K562 (cell line): Measurements from ENCODE around the gene C1QL3. TPM values are rescaled to one million over a fixed set of nuclear protein-coding genes. Genes with fewer than 3 reads are reported as not detected.

ENCODE experiments used
- ATAC-seq: fragments of 200-7000 bp; cut with Tn5 transposase; 3 replicates; pipeline ENCODE4 v1.9.1; 2020; ENCODE audit warnings: moderate library complexity
- BruUV-seq: library from RNA; stranded (reverse); fragments of 400-500 nt; replicated peaks from 2 replicates; lab custom pipeline; 2021; lab: Mats Ljungman, UMichigan
- CTCF ChIA-PET: fragments of 300-600 bp; formaldehyde crosslinking; extraction: SDS; loops from one replicate; lab custom pipeline; 2021; ENCODE audit warnings: low intra/inter-chr PET ratio; lab: Yijun Ruan, JAX
- POLR2A ChIA-PET: fragments of 300-600, 350-650 bp; sonication (Branson Sonifier 250); formaldehyde crosslinking; extraction: SDS; loops from one replicate; lab custom pipeline; 2021; ENCODE audit warnings: antibody characterized with exemption, inconsistent platforms; lab: Yijun Ruan, JAX
- DNase-seq, 4 experiments: peaks; one replicate each; pipeline versions ENCODE4 v3.0.0 to v3.0.0-alpha.2; 2011 to 2018; ENCODE audit warnings: low spot score in 3 of 4, mixed read lengths in 3 of 4; ENCODE audit errors: extremely low read depth in 1 of 4
- FAIRE-seq: peaks from 2 replicates; lab custom pipeline; 2011; peaks lifted over from hg19 to GRCh38; lab: Jason Lieb, UNC
- H2AFZ ChIP-seq: 2 replicates; pipeline ENCODE4 v1.6.0; 2011; ENCODE audit warnings: low read depth, low read length, control low read depth, inconsistent platforms
- H3K27ac ChIP-seq: fragments of 200-600 bp; 3 replicates; pipeline ENCODE4 v1.8.0; 2011; ENCODE audit warnings: low read depth, mild to moderate bottlenecking, control low read depth, inconsistent platforms, low read length, moderate library complexity, mixed read lengths; ENCODE audit errors: extremely low read depth
- H3K27me3 ChIP-seq, 2 experiments: fragments of 300-600 bp in 1 of 2; 2 replicates in 1 of 2; 3 replicates in 1 of 2; pipeline versions ENCODE4 v1.6.0 to v1.8.0; 2011; ENCODE audit warnings: inconsistent platforms in 2 of 2, low read length in 2 of 2, mild to moderate bottlenecking in 1 of 2, mixed read lengths in 1 of 2, moderate library complexity in 1 of 2; ENCODE audit not compliant: control insufficient read depth in 2 of 2, insufficient read depth in 2 of 2
- H3K36me3 ChIP-seq: fragments of 300-600 bp; 3 replicates; pipeline ENCODE4 v1.8.0; 2011; ENCODE audit warnings: mild to moderate bottlenecking, low read length, inconsistent platforms; ENCODE audit not compliant: control insufficient read depth, insufficient read depth
- H3K4me1 ChIP-seq, 2 experiments: fragments of 200-600 bp in 1 of 2; replicated peaks in 1 of 2; 2 replicates in 1 of 2; 3 replicates in 1 of 2; pipeline versions ENCODE4 v1.5.1 to v1.8.0; 2011; ENCODE audit warnings: inconsistent platforms in 2 of 2, low read length in 2 of 2, mild to moderate bottlenecking in 1 of 2, mixed read lengths in 1 of 2, moderate library complexity in 1 of 2; ENCODE audit not compliant: control insufficient read depth in 2 of 2, insufficient read depth in 2 of 2
- H3K4me2 ChIP-seq: 2 replicates; pipeline ENCODE4 v1.6.1; 2011; ENCODE audit warnings: low read length, control low read depth, inconsistent platforms, mixed read lengths; ENCODE audit not compliant: insufficient read depth
- H3K4me3 ChIP-seq: fragments of 200-600 bp; sonication (generic), shearing (Covaris generic); 2 replicates; pipeline ENCODE4 v1.5.1; 2016; ENCODE audit warnings: control low read depth, inconsistent platforms
- H3K79me2 ChIP-seq: fragments of 200-600 bp; 3 replicates; pipeline ENCODE4 v1.8.0; 2011; ENCODE audit warnings: low read length, inconsistent platforms; ENCODE audit not compliant: control insufficient read depth, insufficient read depth
- H3K9ac ChIP-seq, 2 experiments: 2 replicates each; pipeline versions ENCODE4 v1.6.0 to v1.6.1; 2011; ENCODE audit warnings: low read depth in 2 of 2, low read length in 2 of 2, control low read depth in 1 of 2, inconsistent platforms in 1 of 2, mild to moderate bottlenecking in 1 of 2, mixed read lengths in 1 of 2; ENCODE audit not compliant: insufficient read depth in 1 of 2
- H3K9me1 ChIP-seq: one replicate; pipeline ENCODE4 v1.6.0; 2011; ENCODE audit warnings: inconsistent platforms, mild to moderate bottlenecking, low read length, moderate library complexity; ENCODE audit not compliant: control insufficient read depth, insufficient read depth
- H3K9me3 ChIP-seq: replicated peaks from 2 replicates; pipeline ENCODE4 v1.5.1; 2011; ENCODE audit warnings: low read depth, low read length, inconsistent platforms; ENCODE audit not compliant: control insufficient read depth, insufficient read depth
- H4K20me1 ChIP-seq: replicated peaks from 2 replicates; pipeline ENCODE4 v1.6.1; 2011; ENCODE audit warnings: low read length, inconsistent platforms, mixed read lengths; ENCODE audit not compliant: control insufficient read depth, insufficient read depth
- BRD9 ChIP-seq: fragments of 450-650 bp; IDR thresholded peaks from 2 replicates; pipeline ENCODE4 v1.6.1; 2018; ENCODE audit warnings: low read depth; ENCODE audit not compliant: partially characterized antibody
- CBX1 ChIP-seq: sonication (generic); IDR thresholded peaks from 2 replicates; pipeline ENCODE4 v1.6.1; 2016; ENCODE audit warnings: antibody characterized with exemption, low read depth, mild to moderate bottlenecking
- DLX4 ChIP-seq: fragments of 250-450 bp; sonication (Bioruptor Pico); IDR thresholded peaks from 2 replicates; pipeline ENCODE4 v1.6.1; 2021; ENCODE audit warnings: mild to moderate bottlenecking
- ETV1 ChIP-seq: fragments of 450-650 bp; conservative IDR thresholded peaks from 2 replicates; pipeline ENCODE4 v1.6.1; 2016; ENCODE audit warnings: missing genetic modification characterization, control low read depth, low read depth, missing compliant biosample characterization
- FOSL1 ChIP-seq: fragments of 200-800 bp; sonication (Bioruptor generic); conservative IDR thresholded peaks from 2 replicates; pipeline ENCODE4 v1.6.1; 2016; ENCODE audit warnings: missing genetic modification characterization, missing compliant biosample characterization
- FOXA3 ChIP-seq, 2 experiments: fragments of 450-650 bp in 1 of 2; sonication (generic) in 1 of 2; formaldehyde crosslinking; IDR thresholded peaks in 1 of 2; conservative IDR thresholded peaks in 1 of 2; 2 replicates each; pipeline versions ENCODE4 v1.4.0 to v1.8.0; 2020 to 2022; ENCODE audit warnings: mild to moderate bottlenecking in 2 of 2, missing genetic modification reagents in 1 of 2
- GABPB1 ChIP-seq: sonication (generic); formaldehyde crosslinking; IDR thresholded peaks from 2 replicates; pipeline ENCODE4 v1.8.0; 2022; ENCODE audit warnings: mild to moderate bottlenecking, missing genetic modification reagents
- HES1 ChIP-seq: fragments of 450-650 bp; IDR thresholded peaks from 2 replicates; pipeline ENCODE4 v1.6.1; 2016; ENCODE audit warnings: low read depth, mild to moderate bottlenecking, moderate library complexity
- JUND ChIP-seq, 2 experiments: IDR thresholded peaks; 2 replicates in 1 of 2; 3 replicates in 1 of 2; pipeline ENCODE4 v1.6.1; 2011; ENCODE audit warnings: borderline replicate concordance in 2 of 2, low read depth in 2 of 2, low read length in 2 of 2, improper control_type of control experiment in 1 of 2, missing biosample characterization in 1 of 2, missing genetic modification characterization in 1 of 2, missing genetic modification reagents in 1 of 2
- KAT7 ChIP-seq: sonication (generic); formaldehyde crosslinking; IDR thresholded peaks from 2 replicates; pipeline ENCODE4 v1.8.0; 2022; ENCODE audit warnings: missing genetic modification reagents, mild to moderate bottlenecking, borderline replicate concordance
- KDM1A ChIP-seq, 2 experiments: fragments of 450-650 bp; IDR thresholded peaks; 2 replicates each; pipeline ENCODE4 v1.6.1; 2016; ENCODE audit warnings: mild to moderate bottlenecking in 2 of 2
- MBD2 ChIP-seq: sonication (generic); IDR thresholded peaks from 2 replicates; pipeline ENCODE4 v1.6.1; 2016; ENCODE audit warnings: low read depth, borderline replicate concordance
- MECOM ChIP-seq: fragments of 250-450 bp; sonication (Bioruptor Pico); IDR thresholded peaks from 2 replicates; pipeline ENCODE4 v1.8.0; 2022; ENCODE audit warnings: inconsistent platforms
- MYC ChIP-seq, 2 experiments: fragments of 250-450 bp in 1 of 2; sonication (Bioruptor Pico) in 1 of 2; IDR thresholded peaks; 2 replicates each; pipeline versions ENCODE4 v1.5.1 to v1.6.1; 2012 to 2021; ENCODE audit warnings: low read depth in 2 of 2, borderline replicate concordance in 1 of 2, improper control_type of control experiment in 1 of 2, low read length in 1 of 2, mild to moderate bottlenecking in 1 of 2, moderate library complexity in 1 of 2
- POU5F1 ChIP-seq: fragments of 150-350 bp; IDR thresholded peaks from 2 replicates; pipeline ENCODE4 v1.6.1; 2014; ENCODE audit warnings: borderline replicate concordance, low read length, low read depth, mild to moderate bottlenecking; ENCODE audit not compliant: partially characterized antibody
- RAD51 ChIP-seq: fragments of 450-650 bp; IDR thresholded peaks from 2 replicates; pipeline ENCODE4 v1.7.1; 2016; ENCODE audit warnings: low read depth, mild to moderate bottlenecking, borderline replicate concordance
- RBM39 ChIP-seq: fragments of 200-400 bp; formaldehyde crosslinking; optimal IDR thresholded peaks from 2 replicates; pipeline ENCODE3; 2018; ENCODE audit warnings: low read depth, low read length
- TFAP4 ChIP-seq: sonication (generic); formaldehyde crosslinking; IDR thresholded peaks from 2 replicates; pipeline ENCODE4 v1.8.0; 2022; ENCODE audit warnings: missing genetic modification reagents, mild to moderate bottlenecking, moderate library complexity, borderline replicate concordance
- ZNF124 ChIP-seq: sonication (generic); formaldehyde crosslinking; IDR thresholded peaks from 2 replicates; pipeline ENCODE4 v1.8.1; 2022; ENCODE audit warnings: missing genetic modification reagents
- ZNF431 ChIP-seq: sonication (generic); formaldehyde crosslinking; IDR thresholded peaks from 2 replicates; pipeline ENCODE4 v1.8.0; 2022; ENCODE audit warnings: mild to moderate bottlenecking, missing genetic modification reagents
- ZNF707 ChIP-seq: fragments of 250-450 bp; sonication (Bioruptor Pico); conservative IDR thresholded peaks from 2 replicates; pipeline ENCODE4 v1.8.0; 2022; ENCODE audit warnings: inconsistent platforms, mild to moderate bottlenecking, moderate library complexity
- WGBS: fragments of 100-300 bp; shearing (Covaris generic); methylation state at CpG from one replicate; pipeline ENCODE4 v1.1.6; 2016; ENCODE audit warnings: low coverage, mixed read lengths; ENCODE audit not compliant: insufficient coverage; ENCODE audit errors: missing lambda C conversion rate; 5-methylcytosine and 5-hydroxymethylcytosine counted together
- in situ Hi-C: fragments of 300-500 bp; cut with MboI; formaldehyde crosslinking; loops from 4 replicates; pipeline ENCODE4 v1.15.0; 2018; ENCODE audit warnings: inconsistent platforms, mixed read lengths
- intact Hi-C: fragments of 100-400 bp; cut with micrococcal nuclease; formaldehyde crosslinking; loops from 2 replicates; pipeline ENCODE4 v1.14.2; 2022
- polyA plus RNA-seq, 8 experiments: library from polyadenylated mRNA; depleted of rRNA in 4 of 8; stranded (reverse) in 5 of 8; unstranded in 3 of 8; fragments of >200 nt; fragmentation: Nextera tagmentation in 2 of 8; fragmentation: Illumina TruSeq in 1 of 8; extraction: Ambion mirVana in 2 of 8; extraction: Trizol in 1 of 8; gene quantifications; 2 replicates each; pipeline versions ENCODE4 v1.2.1 to v1.2.3, GENCODE V29; 2011 to 2014; ENCODE audit warnings: inconsistent platforms in 1 of 8, missing spikeins in 1 of 8
- total RNA-seq, 7 experiments: library from RNA; depleted of rRNA in 6 of 7; stranded (reverse); fragments of >200 nt in 6 of 7; fragmentation: Illumina TruSeq in 2 of 7; extraction: Trizol in 2 of 7; gene quantifications; 2 replicates each; pipeline versions ENCODE4 v1.2.1 to v1.2.3, GENCODE V29; 2011 to 2021; ENCODE audit warnings: low replicate concordance in 1 of 7

The C1QL3 gene
- total and polyA plus RNA-seq, 9 of the 15 experiments (the other 6 are each of a cell fraction or from before 2014, with no cell fraction given), result 0.28 to 0.37 TPM; not detected in 7

GRCh38 chr10:16491933-16492332, 29.7 kb downstream of the C1QL3 start:
- BruUV-seq, result no TSS peak
- Histone ChIP-seq H3K27me3 (no peaks in the 10 kb centered on the region), H3K9me1 (no peaks in the 10 kb centered on the region), H3K9ac (no peak overlapping the region), H3K9me3 (no peaks in the 10 kb centered on the region), H3K4me2 (no peak overlapping the region), H3K36me3 (peaks cover 22% of the 10 kb centered on the region), H3K27ac (no peak overlapping the region), H4K20me1 (no peaks in the 10 kb centered on the region), H3K79me2 (no peaks in the 10 kb centered on the region), H2AFZ (no peak overlapping the region), H3K4me1 (peaks cover 0 to 5% of the 10 kb centered on the region in 2 experiments; a peak in 2 of 5 replicates), H3K4me3 (no peak overlapping the region)
- DNase-seq (peak in 1 of 4 experiments; percentile 9), FAIRE-seq (peak; percentile 19), ATAC-seq (no peak)
- 9% methylated on average over 2 of the region's 2 CpGs for WGBS
- ChIA-PET POLR2A (no interaction called here), CTCF (no interaction called here)
- intact Hi-C loops (no loop called here), in situ Hi-C loops (no loop called here)
- TF ChIP-seq CBX1, result no peak
- TF ChIP-seq ZNF431 (CRISPR knock-in tag), result no peak
- no peak for TF ChIP-seq ETV1
- peak; percentile 54; the same call in 1 of the 2 replicates for TF ChIP-seq RAD51
- TF ChIP-seq GABPB1 (CRISPR knock-in tag), result no peak
- no peak for TF ChIP-seq BRD9
- TF ChIP-seq POU5F1, result no peak
- TF ChIP-seq JUND (IDR thresholded peaks at IDR 0.05; ENCODE audit: borderline replicate concordance, low read depth, low read length), result no peak
- no peak; the same call in 2 of the 3 replicates for TF ChIP-seq JUND (tag; IDR thresholded peaks at IDR 0.05; ENCODE audit: borderline replicate concordance, low read depth, low read length)
- TF ChIP-seq DLX4 (CRISPR knock-in tag), result no peak
- TF ChIP-seq KDM1A (IDR thresholded peaks at IDR 0.05), result no peak
- TF ChIP-seq ZNF124 (CRISPR knock-in tag), result no peak
- no peak for TF ChIP-seq ZNF707 (CRISPR knock-in tag)
- no peak for TF ChIP-seq FOSL1 (tag)
- TF ChIP-seq RBM39, result no peak
- no peak for TF ChIP-seq MBD2
- no peak for TF ChIP-seq KAT7 (CRISPR knock-in tag)
- TF ChIP-seq MYC (IDR thresholded peaks at IDR 0.05; ENCODE audit: low read depth, low read length), result no peak
- TF ChIP-seq MYC (CRISPR knock-in tag; IDR thresholded peaks at IDR 0.05; ENCODE audit: borderline replicate concordance, low read depth), result no peak
- TF ChIP-seq HES1, result no peak
- no peak for TF ChIP-seq FOXA3 (CRISPR knock-in tag; conservative IDR thresholded peaks at IDR 0.05 in 1 of 2, IDR thresholded peaks at IDR 0.05 in 1 of 2)
- TF ChIP-seq TFAP4 (CRISPR knock-in tag), result no peak
- TF ChIP-seq MECOM (CRISPR knock-in tag), result peak; percentile 96
